Psoas muscle (tissue), 8 donors: ENCODE data around the gene RPS6KA4. TPM values are rescaled to one million over a fixed set of nuclear protein-coding genes. Genes with fewer than 3 reads are reported as not detected.

ENCODE experiments used
- ATAC-seq, 4 donors: fragments of 200-7000 bp; cut with Tn5 transposase; one replicate each; pipeline ENCODE4 v1.9.1; 2020; ENCODE audit warnings: moderate library complexity in 3 of 4, mild to moderate bottlenecking in 2 of 4
- DNase-seq, 2 donors: peaks; one replicate each; pipeline ENCODE4 v3.0.0-alpha.2; 2020
- H3K27ac ChIP-seq: fragments of 200-600 bp; one replicate; pipeline ENCODE4 v1.8.0; 2022
- H3K27me3 ChIP-seq, 3 donors: fragments of 200-600 bp in 1 of 3; one replicate each; pipeline versions ENCODE4 v1.6.1 to v1.8.0; 2013 to 2022; ENCODE audit warnings: low read length in 2 of 3, mild to moderate bottlenecking in 2 of 3, moderate library complexity in 1 of 3; ENCODE audit not compliant: insufficient read depth in 3 of 3
- H3K36me3 ChIP-seq, 2 donors: fragments of 200-600 bp in 1 of 2; one replicate each; pipeline versions ENCODE4 v1.6.1 to v1.8.0; 2013 to 2022; ENCODE audit warnings: low read depth in 1 of 2, mild to moderate bottlenecking in 1 of 2, moderate library complexity in 1 of 2; ENCODE audit not compliant: insufficient read depth in 1 of 2
- H3K4me1 ChIP-seq: fragments of 200-600 bp; one replicate; pipeline ENCODE4 v1.8.0; 2022
- H3K4me3 ChIP-seq: fragments of 200-600 bp; one replicate; pipeline ENCODE4 v1.8.0; 2022; ENCODE audit warnings: mild to moderate bottlenecking
- H3K9me3 ChIP-seq: fragments of 200-600 bp; one replicate; pipeline ENCODE4 v1.8.0; 2022
- WGBS, 3 donors: extraction: QIAGEN DNeasy Blood & Tissue Kit; methylation state at CpG; one replicate each; pipeline versions ENCODE4 v1.1.6 to v1.1.7; 2013; 5-methylcytosine and 5-hydroxymethylcytosine counted together
- intact Hi-C, 2 donors: fragments of 100-400 bp; cut with DNase I; formaldehyde crosslinking; loops; one replicate each; pipeline versions ENCODE4 v1.11.0 to v1.14.2; 2022
- polyA plus RNA-seq, 3 donors: library from polyadenylated mRNA; stranded (reverse); fragments of 200-250 nt; gene quantifications; one replicate each; pipeline ENCODE4 v1.2.3, GENCODE V29; 2013
- total RNA-seq, 4 donors: library from RNA; stranded (reverse); fragmentation: NEBNext Ultra II Directional in 2 of 4; extraction: Animal tissue kit (Norgen Biotek cat#: 25700) in 2 of 4; gene quantifications; one replicate each; pipeline versions ENCODE4 v1.2.1 to v1.2.4, GENCODE V29; 2021 to 2023
- TF ChIP-seq, protein P1 (sequence below): fragments of 200-600 bp; IDR thresholded peaks from one replicate; pipeline ENCODE4 v1.8.0; 2022; ENCODE audit warnings: antibody characterized with exemption
- donor health status: healthy with polysubstance abuse.
- donor health status: DM: no; HTN: no; CAD: no; lungs with moderate emphysema.
- donor health status: Bipolar disorder and iron deficiency.
- donor health status: healthy.
- donor health status: DM: yes; HTN: yes; CAD: no.
- donor health status: DM: no; HTN: no; CAD: no.
- donor health status: DM: no; HTN: no; CAD: no.
- donor health status: DM: yes; HTN: yes; CAD: no.

The RPS6KA4 gene
- total and polyA plus RNA-seq, 7 donors, result 9.5 to 15.9 (median 13.1) TPM

DNA sequence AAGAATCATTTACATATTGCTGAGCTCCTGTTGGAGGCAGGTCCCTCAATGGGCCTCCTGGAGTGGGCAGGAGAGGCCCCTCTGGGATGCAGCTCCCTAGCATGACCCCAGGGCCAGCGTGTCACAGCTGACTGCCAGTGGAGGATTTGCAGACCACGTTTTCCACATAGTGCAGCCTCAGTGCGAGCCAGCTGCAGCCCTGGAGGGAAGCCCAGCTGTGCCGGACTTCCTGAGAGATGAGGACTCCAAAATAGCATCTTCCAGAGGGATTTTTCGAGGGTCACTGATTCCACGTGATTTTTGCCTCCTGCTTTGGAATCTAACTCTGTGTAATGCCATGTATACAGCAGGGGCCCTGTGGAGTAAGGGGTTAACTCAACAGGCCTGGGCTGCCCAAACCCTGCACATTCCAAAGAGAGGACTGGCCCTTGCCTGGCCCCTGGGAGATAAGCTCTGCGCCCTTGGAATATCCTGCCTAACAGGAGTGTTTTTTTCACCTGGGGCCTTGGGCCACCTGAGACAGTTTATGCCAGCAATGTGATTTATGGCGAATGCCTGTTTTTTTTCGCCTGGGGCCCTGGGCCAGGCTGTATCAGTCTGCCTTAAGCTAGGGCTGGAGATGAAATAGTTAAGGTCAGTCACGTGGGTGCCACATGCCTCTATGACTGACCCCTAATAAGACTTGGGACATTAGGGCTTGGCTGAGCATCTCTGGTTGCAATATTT, 47.4 kb downstream of the RPS6KA4 start:
- peak in 1 of 2 donors; percentile 70 for DNase-seq
- Histone ChIP-seq H3K27me3 (no peaks in the 10 kb centered on the region), H3K27ac (no peak overlapping the region), H3K36me3 (no peaks in the 10 kb centered on the region), H3K4me1 (no peaks in the 10 kb centered on the region), H3K9me3 (no peaks in the 10 kb centered on the region), H3K4me3 (no peak overlapping the region)
- intact Hi-C loops, result no loop called here
- TF ChIP-seq, protein P1, sequence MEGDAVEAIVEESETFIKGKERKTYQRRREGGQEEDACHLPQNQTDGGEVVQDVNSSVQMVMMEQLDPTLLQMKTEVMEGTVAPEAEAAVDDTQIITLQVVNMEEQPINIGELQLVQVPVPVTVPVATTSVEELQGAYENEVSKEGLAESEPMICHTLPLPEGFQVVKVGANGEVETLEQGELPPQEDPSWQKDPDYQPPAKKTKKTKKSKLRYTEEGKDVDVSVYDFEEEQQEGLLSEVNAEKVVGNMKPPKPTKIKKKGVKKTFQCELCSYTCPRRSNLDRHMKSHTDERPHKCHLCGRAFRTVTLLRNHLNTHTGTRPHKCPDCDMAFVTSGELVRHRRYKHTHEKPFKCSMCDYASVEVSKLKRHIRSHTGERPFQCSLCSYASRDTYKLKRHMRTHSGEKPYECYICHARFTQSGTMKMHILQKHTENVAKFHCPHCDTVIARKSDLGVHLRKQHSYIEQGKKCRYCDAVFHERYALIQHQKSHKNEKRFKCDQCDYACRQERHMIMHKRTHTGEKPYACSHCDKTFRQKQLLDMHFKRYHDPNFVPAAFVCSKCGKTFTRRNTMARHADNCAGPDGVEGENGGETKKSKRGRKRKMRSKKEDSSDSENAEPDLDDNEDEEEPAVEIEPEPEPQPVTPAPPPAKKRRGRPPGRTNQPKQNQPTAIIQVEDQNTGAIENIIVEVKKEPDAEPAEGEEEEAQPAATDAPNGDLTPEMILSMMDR, result no peak
- WGBS, 3 donors, result 21 to 25% (median 22%) methylated on average over 10 of the region's 10 CpGs
- ATAC-seq, result peak in 1 of 4 donors; percentile 43

DNA sequence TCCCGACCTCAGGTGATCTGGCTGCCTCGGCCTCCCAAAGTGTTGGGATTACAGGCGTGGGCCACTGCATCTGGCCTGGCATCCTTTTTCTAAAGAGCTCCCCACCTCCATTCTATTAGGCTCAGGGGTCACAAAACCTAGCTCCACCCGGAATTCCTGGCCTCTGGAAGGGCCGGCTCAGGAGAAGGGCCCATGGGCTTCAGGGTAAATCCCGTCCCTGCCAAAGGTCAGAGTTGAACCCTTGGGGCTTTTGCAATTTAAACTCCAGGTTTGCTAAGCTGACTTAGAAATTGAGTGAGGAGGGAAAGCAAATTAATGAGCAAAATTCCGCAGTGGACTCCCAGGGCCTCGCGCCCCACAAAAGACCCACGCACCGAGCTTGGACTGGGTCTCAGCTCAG, 48.3 kb downstream of the RPS6KA4 start:
- Histone ChIP-seq H3K4me3 (no peak overlapping the region), H3K27ac (no peak overlapping the region), H3K9me3 (no peaks in the 10 kb centered on the region), H3K27me3 (no peaks in the 10 kb centered on the region), H3K4me1 (no peaks in the 10 kb centered on the region), H3K36me3 (no peaks in the 10 kb centered on the region)
- DNase-seq (no peak), ATAC-seq (no peak)
- TF ChIP-seq, protein P1, result no peak
- 85 to 92% (median 89%) methylated on average over 11 of the region's 11 CpGs for WGBS, 3 donors
- intact Hi-C loops, result no loop called here

DNA sequence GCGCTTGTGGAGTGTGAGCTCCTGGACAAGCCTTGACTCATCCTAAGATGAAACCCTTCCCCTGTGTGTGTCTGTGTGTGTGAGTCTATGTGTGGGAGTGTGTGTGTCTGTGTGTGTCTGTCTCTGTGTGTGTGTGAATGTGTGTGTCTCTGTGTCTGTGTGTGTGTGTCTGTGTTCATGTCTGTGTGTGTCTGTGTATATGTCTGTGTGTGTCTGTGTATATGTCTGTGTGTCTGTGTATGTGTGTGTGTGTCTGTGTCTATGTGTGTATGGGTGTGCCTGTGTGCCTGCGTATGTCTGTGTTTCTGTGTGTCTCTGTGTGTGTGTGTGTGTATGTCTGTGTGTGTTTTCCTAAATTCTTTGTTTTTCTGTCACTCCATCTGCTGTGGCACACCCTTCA, 48.7 kb downstream of the RPS6KA4 start:
- Histone ChIP-seq H3K4me3 (no peak overlapping the region), H3K9me3 (no peaks in the 10 kb centered on the region), H3K4me1 (no peaks in the 10 kb centered on the region), H3K27ac (no peak overlapping the region), H3K36me3 (no peaks in the 10 kb centered on the region), H3K27me3 (no peaks in the 10 kb centered on the region)
- WGBS, 3 donors, result 95 to 98% (median 97%) methylated on average over 2 of the region's 2 CpGs
- ATAC-seq (no peak), DNase-seq (no peak)
- TF ChIP-seq, protein P1, result no peak
- intact Hi-C loops, result no loop called here

DNA sequence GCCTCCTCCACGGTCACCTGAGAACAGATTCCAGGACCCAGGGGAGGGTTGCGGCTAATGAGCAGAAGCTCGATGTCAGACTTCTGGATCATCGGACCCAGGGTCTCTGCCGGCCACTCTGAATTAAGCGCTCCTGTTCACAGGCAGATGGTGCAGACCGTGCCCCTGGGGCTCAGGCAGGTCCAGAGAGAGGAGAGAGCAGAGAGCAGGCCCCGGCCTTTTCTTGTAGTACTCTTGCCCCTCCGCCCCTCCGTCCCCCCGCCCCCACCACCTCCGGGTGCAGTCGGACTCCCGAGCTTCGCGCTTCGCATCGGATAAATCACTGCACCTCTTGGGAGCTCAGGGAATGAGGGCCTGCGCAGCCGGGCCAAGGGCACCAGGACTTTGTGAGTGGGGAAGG, 50.3 kb downstream of the RPS6KA4 start:
- no peak for ATAC-seq
- Histone ChIP-seq H3K36me3 (no peaks in the 10 kb centered on the region), H3K4me1 (no peaks in the 10 kb centered on the region), H3K9me3 (no peaks in the 10 kb centered on the region), H3K27me3 (no peaks in the 10 kb centered on the region), H3K4me3 (no peak overlapping the region), H3K27ac (no peak overlapping the region)
- WGBS, 3 donors, result 58 to 74% (median 60%) methylated on average over 8 to 20 of the region's 20 CpGs
- TF ChIP-seq, protein P1, result no peak
- no peak for DNase-seq
- intact Hi-C loops, result no loop called here
